Stimulated activated CD8-positive, alpha-beta memory T cell treated with anti-CD3 and anti-CD28 coated beads, Interleukin-7, amount 100 ng/mL, for 1 hour (primary cell): ENCODE results near the gene PTER.

ENCODE experiments used
- DNase-seq, 2 donors: peaks; one replicate each; pipeline ENCODE4 v3.0.0-alpha.2; 2020; ENCODE audit warnings: low read depth in 2 of 2

The PTER gene

GRCh38 chr10:16436758-16437539, at the start of gene PTER:
TSS of gene PTER (plus strand) at chr10:16437010. CDS start at chr10:16484385, 47,375 bp downstream.
- peak; percentile 90 to 98 for DNase-seq

- no peak for DNase-seq
Observed at GRCh38 chr10:16392531-16393069, 44.2 kb upstream of the PTER start.

- DNase-seq, result no peak
Observed at GRCh38 chr10:16393271-16393858, 43.4 kb upstream of the PTER start.

GRCh38 chr10:16401416-16401815, 35.4 kb upstream of the PTER start:
- DNase-seq, result no peak

- no peak for DNase-seq
Observed at GRCh38 chr10:16408379-16408778, 28.4 kb upstream of the PTER start.

- no peak for DNase-seq
Observed at GRCh38 chr10:16417341-16417740, 19.5 kb upstream of the PTER start.

GRCh38 chr10:16423599-16423998, 13.2 kb upstream of the PTER start:
- no peak for DNase-seq

- DNase-seq, result no peak
Observed at GRCh38 chr10:16425449-16425848, 11.4 kb upstream of the PTER start.

GRCh38 chr10:16429539-16429938, 7.3 kb upstream of the PTER start:
- no peak for DNase-seq

GRCh38 chr10:16436367-16436757, 448 bp upstream of the PTER start:
- DNase-seq, result peak in 1 of 2 donors; percentile 5

GRCh38 chr10:16437540-16437894, 707 bp downstream of the PTER start:
- DNase-seq, result no peak

GRCh38 chr10:16439295-16439694, 2.5 kb downstream of the PTER start:
- DNase-seq, result no peak

GRCh38 chr10:16440396-16441133, 3.8 kb downstream of the PTER start:
- DNase-seq, result no peak

- DNase-seq, result no peak
Observed at GRCh38 chr10:16441173-16441840, 4.5 kb downstream of the PTER start.

- no peak for DNase-seq
Observed at GRCh38 chr10:16442914-16443313, 6.1 kb downstream of the PTER start.

- no peak for DNase-seq
Observed at GRCh38 chr10:16445770-16446469, 9.1 kb downstream of the PTER start.

GRCh38 chr10:16449454-16449853, 12.6 kb downstream of the PTER start:
- no peak for DNase-seq

GRCh38 chr10:16458166-16458955, 21.6 kb downstream of the PTER start:
- no peak for DNase-seq

GRCh38 chr10:16459423-16459939, 22.7 kb downstream of the PTER start:
- no peak for DNase-seq

GRCh38 chr10:16466001-16466400, 29.2 kb downstream of the PTER start:
- no peak for DNase-seq
